ENCODE measurements around the gene DNAJB4.

Gene DNAJB4

DNA sequence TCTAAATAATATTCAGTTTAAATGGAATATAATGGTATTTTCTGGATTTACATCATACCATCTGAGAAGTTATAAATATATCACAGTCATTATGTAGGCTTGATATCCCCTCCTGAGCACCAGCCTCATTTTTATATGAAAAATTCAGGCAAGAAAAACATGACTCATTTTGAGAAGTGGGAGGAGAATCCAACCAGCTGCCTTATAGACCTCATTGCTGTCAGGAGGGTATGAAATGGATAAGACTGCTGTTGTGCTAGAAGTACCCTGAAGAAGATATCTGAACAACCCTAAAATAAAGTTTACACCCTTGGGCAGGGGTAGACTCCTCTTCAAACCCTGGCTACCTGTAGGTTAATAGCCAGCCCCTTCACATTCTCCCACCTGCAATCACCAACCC lies 49.8 kb downstream of the DNAJB4 start:
- TF ChIP-seq CTCF (IDR thresholded peaks at IDR 0.05; ENCODE audit: low read length) (no peak), EZH2 (IDR thresholded peaks at IDR 0.05; ENCODE audit: borderline replicate concordance, low read length) (no peak)
- H3F3A ChIP-seq (ENCODE audit: insufficient read depth, low read length): no peaks in the 10 kb centered on the region
- no peaks in the 10 kb centered on the region for H3K27me3 ChIP-seq (ENCODE audit: insufficient read depth, low read length)
- no peak overlapping the region for H3K27ac ChIP-seq (ENCODE audit: low read depth, low read length, poor library complexity, severe bottlenecking)
- no peaks in the 10 kb centered on the region for H3K79me2 ChIP-seq (ENCODE audit: insufficient read depth, low read length)
- H3K9me2 ChIP-seq (ENCODE audit: low read depth, low read length): no peaks in the 10 kb centered on the region
- H4K20me1 ChIP-seq (ENCODE audit: insufficient read depth, low read length): no peaks in the 10 kb centered on the region
- H3K9me3 ChIP-seq (ENCODE audit: low read length): no peaks in the 10 kb centered on the region
- no peak overlapping the region for H3K4me2 ChIP-seq (ENCODE audit: low read length)
- H3K4me3 ChIP-seq (ENCODE audit: low read depth, low read length, poor library complexity, severe bottlenecking): no peak overlapping the region
- no peak overlapping the region for H2AFZ ChIP-seq (ENCODE audit: low read length)
- no peaks in the 10 kb centered on the region for H3K36me3 ChIP-seq (ENCODE audit: insufficient read depth, low read length)
- H3K9ac ChIP-seq (ENCODE audit: low read length): no peak overlapping the region
- H3K4me1 ChIP-seq (ENCODE audit: insufficient read depth, low read length, severe bottlenecking): no peaks in the 10 kb centered on the region

GRCh38 chr1:78054972-78055371 lies 50.2 kb downstream of the DNAJB4 start:
- H3K9me2 ChIP-seq (ENCODE audit: low read depth, low read length): no peaks in the 10 kb centered on the region
- H2AFZ ChIP-seq (ENCODE audit: low read length): no peak overlapping the region
- H3K9me3 ChIP-seq (ENCODE audit: low read length): no peaks in the 10 kb centered on the region
- no peak overlapping the region for H3K27ac ChIP-seq (ENCODE audit: low read depth, low read length, poor library complexity, severe bottlenecking)
- H3K79me2 ChIP-seq (ENCODE audit: insufficient read depth, low read length): no peaks in the 10 kb centered on the region
- no peaks in the 10 kb centered on the region for H3K36me3 ChIP-seq (ENCODE audit: insufficient read depth, low read length)
- H3K4me1 ChIP-seq (ENCODE audit: insufficient read depth, low read length, severe bottlenecking): no peaks in the 10 kb centered on the region
- no peak overlapping the region for H3K4me2 ChIP-seq (ENCODE audit: low read length)
- no peaks in the 10 kb centered on the region for H3F3A ChIP-seq (ENCODE audit: insufficient read depth, low read length)
- H3K4me3 ChIP-seq (ENCODE audit: low read depth, low read length, poor library complexity, severe bottlenecking): no peak overlapping the region
- H4K20me1 ChIP-seq (ENCODE audit: insufficient read depth, low read length): no peaks in the 10 kb centered on the region
- no peak for TF ChIP-seq CTCF (IDR thresholded peaks at IDR 0.05; ENCODE audit: low read length)
- TF ChIP-seq EZH2 (IDR thresholded peaks at IDR 0.05; ENCODE audit: borderline replicate concordance, low read length): no peak
- no peaks in the 10 kb centered on the region for H3K27me3 ChIP-seq (ENCODE audit: insufficient read depth, low read length)
- no peak overlapping the region for H3K9ac ChIP-seq (ENCODE audit: low read length)

DNA sequence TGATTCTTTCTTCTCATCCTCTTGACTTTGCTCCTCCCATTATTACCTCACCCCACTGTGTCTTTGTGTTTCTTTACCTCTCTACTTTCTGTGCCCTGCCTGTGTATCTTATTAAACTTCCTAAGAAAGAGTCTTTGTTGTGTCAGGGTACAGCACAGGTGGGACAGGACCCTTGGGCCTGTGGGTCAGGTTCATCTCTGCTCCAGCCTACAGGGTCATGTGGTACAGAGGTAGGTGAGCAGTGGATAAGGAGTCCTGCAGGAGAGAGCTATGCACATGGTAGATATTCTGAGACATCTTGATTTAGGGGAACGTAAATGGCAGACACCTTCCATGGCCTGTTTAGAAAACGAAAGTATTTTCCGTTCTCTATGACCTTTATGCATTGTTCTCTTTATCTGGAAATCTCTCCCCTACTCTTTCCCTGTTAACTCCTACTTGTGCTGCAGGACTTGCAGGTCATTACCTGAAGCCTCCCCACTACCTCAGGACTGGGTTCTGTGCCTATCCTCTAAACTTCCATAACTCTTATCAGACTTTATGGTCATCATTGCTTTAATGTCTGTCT lies 50.9 kb downstream of the DNAJB4 start:
- no peaks in the 10 kb centered on the region for H3K4me1 ChIP-seq (ENCODE audit: insufficient read depth, low read length, severe bottlenecking)
- no peaks in the 10 kb centered on the region for H3K36me3 ChIP-seq (ENCODE audit: insufficient read depth, low read length)
- H3K9me2 ChIP-seq (ENCODE audit: low read depth, low read length): no peaks in the 10 kb centered on the region
- H3K27me3 ChIP-seq (ENCODE audit: insufficient read depth, low read length): no peaks in the 10 kb centered on the region
- no peaks in the 10 kb centered on the region for H3K9me3 ChIP-seq (ENCODE audit: low read length)
- H2AFZ ChIP-seq (ENCODE audit: low read length): no peak overlapping the region; the same call in 1 of the 2 replicates
- no peak overlapping the region for H3K4me3 ChIP-seq (ENCODE audit: low read depth, low read length, poor library complexity, severe bottlenecking)
- no peaks in the 10 kb centered on the region for H3F3A ChIP-seq (ENCODE audit: insufficient read depth, low read length)
- TF ChIP-seq EZH2 (IDR thresholded peaks at IDR 0.05; ENCODE audit: borderline replicate concordance, low read length): no peak
- TF ChIP-seq CTCF (IDR thresholded peaks at IDR 0.05; ENCODE audit: low read length): no peak
- no peak overlapping the region for H3K27ac ChIP-seq (ENCODE audit: low read depth, low read length, poor library complexity, severe bottlenecking)
- no peaks in the 10 kb centered on the region for H4K20me1 ChIP-seq (ENCODE audit: insufficient read depth, low read length)
- H3K79me2 ChIP-seq (ENCODE audit: insufficient read depth, low read length): no peaks in the 10 kb centered on the region
- no peak overlapping the region for H3K9ac ChIP-seq (ENCODE audit: low read length)
- no peak overlapping the region for H3K4me2 ChIP-seq (ENCODE audit: low read length)
